Right lobe of liver (tissue), 4 donors: Measurements from ENCODE around the gene PCSK4.

Source experiments
- POLR2A ChIP-seq: fragments of 450-650 bp; IDR thresholded peaks from one replicate; pipeline ENCODE4 v1.6.1; 2017; ENCODE audit warnings: antibody characterized with exemption, mild to moderate bottlenecking
- TF ChIP-seq, protein P1 (sequence below), 4 donors: fragments of 200-600 bp in 3 of 4; fragments of 450-650 bp in 1 of 4; IDR thresholded peaks; one replicate each; pipeline versions ENCODE4 v1.5.1 to v1.8.0; 2016 to 2022; ENCODE audit warnings: antibody characterized with exemption in 4 of 4, mild to moderate bottlenecking in 2 of 4
- donor health status: DM: no; HTN: no; CAD: no.
- donor health status: DM: no; HTN: no; CAD: no.
- donor health status: DM: no; HTN: yes; CAD: no.

DNA sequence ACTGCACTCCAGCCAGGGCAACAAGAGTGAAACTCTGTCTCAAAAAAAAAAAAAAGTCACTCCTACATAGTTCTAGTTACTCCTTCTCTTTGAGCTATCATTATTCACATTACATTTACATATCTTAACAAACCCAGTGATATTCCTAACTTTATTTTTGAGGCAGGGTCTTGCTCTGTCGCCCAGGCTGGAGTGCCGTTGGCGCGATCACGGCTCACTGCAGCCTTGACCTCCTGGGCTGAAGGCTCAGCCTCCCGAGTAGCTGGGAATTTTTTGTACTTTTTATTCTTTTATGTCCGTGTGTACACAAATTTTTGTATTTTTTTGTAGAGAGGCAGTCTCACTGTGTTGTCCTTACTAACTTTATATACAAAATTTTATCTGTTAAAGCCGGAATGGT is 52.5 kb downstream of the PCSK4 start:
- TF ChIP-seq, protein P1, sequence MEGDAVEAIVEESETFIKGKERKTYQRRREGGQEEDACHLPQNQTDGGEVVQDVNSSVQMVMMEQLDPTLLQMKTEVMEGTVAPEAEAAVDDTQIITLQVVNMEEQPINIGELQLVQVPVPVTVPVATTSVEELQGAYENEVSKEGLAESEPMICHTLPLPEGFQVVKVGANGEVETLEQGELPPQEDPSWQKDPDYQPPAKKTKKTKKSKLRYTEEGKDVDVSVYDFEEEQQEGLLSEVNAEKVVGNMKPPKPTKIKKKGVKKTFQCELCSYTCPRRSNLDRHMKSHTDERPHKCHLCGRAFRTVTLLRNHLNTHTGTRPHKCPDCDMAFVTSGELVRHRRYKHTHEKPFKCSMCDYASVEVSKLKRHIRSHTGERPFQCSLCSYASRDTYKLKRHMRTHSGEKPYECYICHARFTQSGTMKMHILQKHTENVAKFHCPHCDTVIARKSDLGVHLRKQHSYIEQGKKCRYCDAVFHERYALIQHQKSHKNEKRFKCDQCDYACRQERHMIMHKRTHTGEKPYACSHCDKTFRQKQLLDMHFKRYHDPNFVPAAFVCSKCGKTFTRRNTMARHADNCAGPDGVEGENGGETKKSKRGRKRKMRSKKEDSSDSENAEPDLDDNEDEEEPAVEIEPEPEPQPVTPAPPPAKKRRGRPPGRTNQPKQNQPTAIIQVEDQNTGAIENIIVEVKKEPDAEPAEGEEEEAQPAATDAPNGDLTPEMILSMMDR (IDR thresholded peaks at IDR 0.05), result no peak
- TF ChIP-seq POLR2A, result no peak
